ENCODE results near the gene BCL7A.
A peak's percentile ranks its signal among the peaks of the same experiment; 100 is the strongest.

Gene BCL7A

GRCh38 chr12:122001466-122002209 is 20.0 kb upstream of the BCL7A start:
- no peak for DNase-seq

- no peak for DNase-seq
Observed at GRCh38 chr12:122003651-122004611, 17.8 kb upstream of the BCL7A start.

GRCh38 chr12:122004633-122005071 is 17.0 kb upstream of the BCL7A start:
- no peak for DNase-seq

- DNase-seq: no peak
Observed at GRCh38 chr12:122005252-122005776, 16.4 kb upstream of the BCL7A start.

- DNase-seq: no peak
Observed at GRCh38 chr12:122006186-122006926, 15.3 kb upstream of the BCL7A start.

GRCh38 chr12:122009741-122010140 is 11.9 kb upstream of the BCL7A start:
- no peak for DNase-seq

GRCh38 chr12:122012184-122012583 is 9.5 kb upstream of the BCL7A start:
- DNase-seq: no peak

GRCh38 chr12:122013136-122013535 is 8.5 kb upstream of the BCL7A start:
- DNase-seq: no peak

GRCh38 chr12:122013791-122014590 is 7.7 kb upstream of the BCL7A start:
- DNase-seq: no peak

- no peak for DNase-seq
Observed at GRCh38 chr12:122014781-122015180, 6.9 kb upstream of the BCL7A start.

GRCh38 chr12:122018457-122018856 is 3.2 kb upstream of the BCL7A start:
- DNase-seq: no peak

- no peak for DNase-seq
Observed at GRCh38 chr12:122018937-122019336, 2.7 kb upstream of the BCL7A start.

GRCh38 chr12:122020795-122021192 is 890 bp upstream of the BCL7A start:
- no peak for DNase-seq

- no peak for DNase-seq
Observed at GRCh38 chr12:122021193-122021821, 377 bp upstream of the BCL7A start.

- peak; percentile 10 for DNase-seq
Observed at GRCh38 chr12:122022393-122023338, 982 bp downstream of the BCL7A start.

- no peak for DNase-seq
Observed at GRCh38 chr12:122023339-122024131, 1.9 kb downstream of the BCL7A start.

GRCh38 chr12:122024132-122024785 is 2.6 kb downstream of the BCL7A start:
- DNase-seq: no peak

- no peak for DNase-seq
Observed at GRCh38 chr12:122026706-122027333, 5.1 kb downstream of the BCL7A start.
